HEK293T (cell line): ENCODE data around the gene TTC21A.

Experiments used
- ARNT ChIP-seq: fragments of 450-650 bp; IDR thresholded peaks from 2 replicates; pipeline ENCODE4 v1.6.1; 2017; ENCODE audit warnings: mild to moderate bottlenecking
- BHLHE40 ChIP-seq: fragments of 450-650 bp; IDR thresholded peaks from 2 replicates; pipeline ENCODE4 v1.6.1; 2016; ENCODE audit warnings: mild to moderate bottlenecking, moderate library complexity, borderline replicate concordance
- FOXK2 ChIP-seq: fragments of 450-650 bp; IDR thresholded peaks from 2 replicates; pipeline ENCODE4 v1.6.1; 2016; ENCODE audit warnings: mild to moderate bottlenecking
- FOXM1 ChIP-seq: fragments of 450-650 bp; IDR thresholded peaks from 2 replicates; pipeline ENCODE4 v1.6.1; 2017; ENCODE audit warnings: mild to moderate bottlenecking, borderline replicate concordance
- HDGF ChIP-seq: fragments of 450-650 bp; IDR thresholded peaks from 2 replicates; pipeline ENCODE4 v1.6.1; 2017; ENCODE audit warnings: antibody characterized with exemption, borderline replicate concordance
- SP1 ChIP-seq: fragments of 450-650 bp; IDR thresholded peaks from 2 replicates; pipeline ENCODE4 v1.6.1; 2017
- SUZ12 ChIP-seq: fragments of 450-650 bp; IDR thresholded peaks from 2 replicates; pipeline ENCODE4 v1.6.1; 2016; ENCODE audit warnings: mild to moderate bottlenecking
- ZNF384 ChIP-seq: fragments of 450-650 bp; IDR thresholded peaks from 2 replicates; pipeline ENCODE4 v1.6.1; 2016
- TF ChIP-seq, protein P1 (sequence below): fragments of 450-650 bp; IDR thresholded peaks from 2 replicates; pipeline ENCODE4 v1.6.1; 2016

GRCh38 chr3:39149498-39150147, 42.1 kb downstream of the TTC21A start:
- TF ChIP-seq, protein P1, sequence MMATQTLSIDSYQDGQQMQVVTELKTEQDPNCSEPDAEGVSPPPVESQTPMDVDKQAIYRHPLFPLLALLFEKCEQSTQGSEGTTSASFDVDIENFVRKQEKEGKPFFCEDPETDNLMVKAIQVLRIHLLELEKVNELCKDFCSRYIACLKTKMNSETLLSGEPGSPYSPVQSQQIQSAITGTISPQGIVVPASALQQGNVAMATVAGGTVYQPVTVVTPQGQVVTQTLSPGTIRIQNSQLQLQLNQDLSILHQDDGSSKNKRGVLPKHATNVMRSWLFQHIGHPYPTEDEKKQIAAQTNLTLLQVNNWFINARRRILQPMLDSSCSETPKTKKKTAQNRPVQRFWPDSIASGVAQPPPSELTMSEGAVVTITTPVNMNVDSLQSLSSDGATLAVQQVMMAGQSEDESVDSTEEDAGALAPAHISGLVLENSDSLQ, result no peak
- TF ChIP-seq ARNT, result no peak
- TF ChIP-seq BHLHE40, result no peak
- no peak for TF ChIP-seq ZNF384
- no peak for TF ChIP-seq FOXM1
- TF ChIP-seq FOXK2, result no peak
- TF ChIP-seq SUZ12, result no peak
- no peak for TF ChIP-seq HDGF
- TF ChIP-seq SP1, result no peak
